ENCODE data around the gene CMKLR1.

Gene CMKLR1

GRCh38 chr12:108313606-108314351 lies 25.3 kb downstream of the CMKLR1 start:
- no peak for DNase-seq

GRCh38 chr12:108313241-108313605 lies 25.9 kb downstream of the CMKLR1 start:
- DNase-seq = no peak

- no peak for DNase-seq
Measured at GRCh38 chr12:108312693-108313189, 26.4 kb downstream of the CMKLR1 start.

- no peak for DNase-seq
Measured at GRCh38 chr12:108312073-108312659, 26.9 kb downstream of the CMKLR1 start.

- no peak for DNase-seq
Measured at GRCh38 chr12:108311605-108312004, 27.5 kb downstream of the CMKLR1 start.

- no peak for DNase-seq
Measured at GRCh38 chr12:108310489-108310888, 28.6 kb downstream of the CMKLR1 start.

- no peak for DNase-seq
Measured at GRCh38 chr12:108309674-108310312, 29.3 kb downstream of the CMKLR1 start.

GRCh38 chr12:108308395-108309085 lies 30.6 kb downstream of the CMKLR1 start:
- no peak for DNase-seq

- no peak for DNase-seq
Measured at GRCh38 chr12:108307006-108307405, 32.1 kb downstream of the CMKLR1 start.

- DNase-seq = no peak
Measured at GRCh38 chr12:108306506-108306905, 32.6 kb downstream of the CMKLR1 start.

GRCh38 chr12:108305991-108306501 lies 33.1 kb downstream of the CMKLR1 start:
- no peak for DNase-seq

- DNase-seq = no peak
Measured at GRCh38 chr12:108305520-108305919, 33.6 kb downstream of the CMKLR1 start.

GRCh38 chr12:108304633-108305032 lies 34.5 kb downstream of the CMKLR1 start:
- DNase-seq = no peak

- no peak for DNase-seq
Measured at GRCh38 chr12:108303703-108304102, 35.4 kb downstream of the CMKLR1 start.

- DNase-seq = no peak
Measured at GRCh38 chr12:108302403-108303311, 36.5 kb downstream of the CMKLR1 start.

GRCh38 chr12:108302016-108302402 lies 37.1 kb downstream of the CMKLR1 start:
- no peak for DNase-seq

GRCh38 chr12:108301346-108301745 lies 37.8 kb downstream of the CMKLR1 start:
- no peak for DNase-seq

GRCh38 chr12:108299980-108300696 lies 39.0 kb downstream of the CMKLR1 start:
- no peak for DNase-seq

GRCh38 chr12:108299516-108299915 lies 39.6 kb downstream of the CMKLR1 start:
- DNase-seq = no peak

GRCh38 chr12:108298761-108299275 lies 40.3 kb downstream of the CMKLR1 start:
- no peak for DNase-seq
